Gastrocnemius medialis (tissue), 4 donors: ENCODE measurements around the gene ETHE1. TPM values are rescaled to one million over a fixed set of nuclear protein-coding genes. Genes with fewer than 3 reads are reported as not detected.

ENCODE experiments used
- ATAC-seq, 2 donors: fragments of 150-250 bp; one replicate each; pipeline ENCODE4 v1.9.1; 2016
- DNase-seq, 2 donors: peaks; one replicate each; pipeline ENCODE4 v3.0.0-alpha.2; 2019
- H3K27ac ChIP-seq, 4 donors: fragments of 200-600 bp; sonication (generic); 1 replicate in 1 of 4; 2 replicates in 3 of 4; pipeline ENCODE4 v1.5.1; 2016 to 2018; ENCODE audit warnings: mild to moderate bottlenecking in 2 of 4, moderate library complexity in 1 of 4
- H3K27me3 ChIP-seq, 3 donors: fragments of 200-600 bp; sonication (generic) in 2 of 3; 1 replicate in 1 of 3; 2 replicates in 2 of 3; pipeline versions ENCODE4 v1.5.1 to v1.6.0; 2016 to 2019; ENCODE audit warnings: mild to moderate bottlenecking in 1 of 3, moderate library complexity in 1 of 3
- H3K36me3 ChIP-seq, 2 donors: fragments of 200-600 bp; sonication (generic) in 1 of 2; one replicate each; pipeline ENCODE4 v1.5.1; 2017 to 2018
- H3K4me1 ChIP-seq, 2 donors: fragments of 200-600 bp; sonication (generic) in 1 of 2; one replicate each; pipeline ENCODE4 v1.5.1; 2016 to 2017; ENCODE audit warnings: mild to moderate bottlenecking in 2 of 2
- H3K4me3 ChIP-seq, 4 donors: fragments of 200-600 bp; sonication (generic) in 3 of 4; 1 replicate in 1 of 4; 2 replicates in 3 of 4; pipeline ENCODE4 v1.5.1; 2016 to 2019; ENCODE audit warnings: mild to moderate bottlenecking in 2 of 4
- H3K9me3 ChIP-seq, 3 donors: fragments of 200-600 bp; sonication (generic) in 2 of 3; 1 replicate in 1 of 3; 2 replicates in 2 of 3; pipeline ENCODE4 v1.5.1; 2016 to 2019
- CTCF ChIP-seq, 5 experiments: fragments of 450-650 bp in 3 of 5; fragments of 200-600 bp in 2 of 5; sonication (generic) in 2 of 5; IDR thresholded peaks in 4 of 5; conservative IDR thresholded peaks in 1 of 5; 1 replicate in 4 of 5; 2 replicates in 1 of 5; pipeline ENCODE4 v1.5.1; 2016 to 2019; ENCODE audit warnings: antibody characterized with exemption in 5 of 5, mild to moderate bottlenecking in 3 of 5, moderate library complexity in 3 of 5
- POLR2A ChIP-seq, 2 donors: fragments of 450-650 bp; IDR thresholded peaks; one replicate each; pipeline ENCODE4 v1.6.1; 2017; ENCODE audit warnings: antibody characterized with exemption in 2 of 2, mild to moderate bottlenecking in 2 of 2, moderate library complexity in 2 of 2
- in situ Hi-C, 4 donors: fragments of 200-750 bp; cut with MboI; loops; one replicate each; pipeline versions ENCODE4 v1.15.0 to v1.8.0; 2017; ENCODE audit warnings: low sequenced_read_pairs in 4 of 4
- intact Hi-C: fragments of 100-400 bp; cut with DNase I; formaldehyde crosslinking; loops from one replicate; pipeline ENCODE4 v1.15.1; 2023; ENCODE audit warnings: low total_unique reads
- total RNA-seq, 4 donors: library from RNA; depleted of rRNA; stranded (reverse); fragments of >200 nt; gene quantifications; one replicate each; pipeline versions ENCODE4 v1.1.0 to v1.2.3, GENCODE V29; 2016

Gene ETHE1
- total RNA-seq, 4 donors from 2014 or later: 18.6 to 34.8 (median 29.2) TPM

GRCh38 chr19:43504426-43505185 lies 22.4 kb downstream of the ETHE1 start, which contains the start of gene PHLDB3:
Gene PHLDB3 (minus strand): TSS chr19:43504746. CDS start chr19:43504118, 628 bp downstream.
- TF ChIP-seq POLR2A (IDR thresholded peaks at IDR 0.05): no peak
- no peak for TF ChIP-seq CTCF (IDR thresholded peaks at IDR 0.05 in 4 of 5, conservative IDR thresholded peaks at IDR 0.05 in 1 of 5)

GRCh38 chr19:43503501-43504425 lies 23.2 kb downstream of the ETHE1 start:
- intact Hi-C loops: loop anchor here (1.0 to 2.0 kb wide), 3 partner anchors 23 to 40 kb away; partner anchors contain the start of gene ETHE1

More at GRCh38 chr19:43504426-43505185, 22.4 kb downstream of the ETHE1 start, which contains the start of gene PHLDB3:
- H3K36me3 ChIP-seq: peaks cover 0 to 8% of the 10 kb centered on the region in 2 donors
- no peaks in the 10 kb centered on the region for H3K9me3 ChIP-seq
- ATAC-seq (peak; percentile 38 to 51), DNase-seq (peak in 1 of 2 donors; percentile 15)
- no peaks in the 10 kb centered on the region for H3K27me3 ChIP-seq
- H3K27ac ChIP-seq: peak within 1 kb of the TSS; percentile 77 to 89 (median 84)
- intact Hi-C loops: loop anchor here (1.0 to 2.0 kb wide), 3 partner anchors 22 to 41 kb away; partner anchors contain the start of gene ETHE1
- peak within 1 kb of the TSS; percentile 74 to 92 (median 88) for H3K4me3 ChIP-seq
- in situ Hi-C loops: no loop called here
- peaks cover 12% of the 10 kb centered on the region in 2 donors for H3K4me1 ChIP-seq

GRCh38 chr19:43502419-43502976 lies 24.5 kb downstream of the ETHE1 start:
- ATAC-seq: no peak
- no peak for DNase-seq
- Histone ChIP-seq H3K4me3 (no peak overlapping the region), H3K4me1 (peaks cover 12 to 15% of the 10 kb centered on the region in 2 donors), H3K9me3 (no peaks in the 10 kb centered on the region), H3K27me3 (no peaks in the 10 kb centered on the region), H3K27ac (no peak overlapping the region), H3K36me3 (no peaks in the 10 kb centered on the region)
- intact Hi-C loops: no loop called here
- in situ Hi-C loops: no loop called here
- no peak for TF ChIP-seq POLR2A (IDR thresholded peaks at IDR 0.05)
- no peak for TF ChIP-seq CTCF (IDR thresholded peaks at IDR 0.05 in 4 of 5, conservative IDR thresholded peaks at IDR 0.05 in 1 of 5)

More at GRCh38 chr19:43503501-43504425, 23.2 kb downstream of the ETHE1 start:
- ATAC-seq: peak; percentile 95 to 96
- Histone ChIP-seq H3K27me3 (no peaks in the 10 kb centered on the region), H3K27ac (peak overlapping the region; percentile 77 to 89 (median 84)), H3K4me3 (peak overlapping the region; percentile 74 to 92 (median 88)), H3K4me1 (peaks cover 12% of the 10 kb centered on the region in 2 donors), H3K36me3 (peaks cover 0 to 5% of the 10 kb centered on the region in 2 donors), H3K9me3 (no peaks in the 10 kb centered on the region)
- peak; percentile 29 to 51 for TF ChIP-seq POLR2A (IDR thresholded peaks at IDR 0.05)
- TF ChIP-seq CTCF (IDR thresholded peaks at IDR 0.05 in 4 of 5, conservative IDR thresholded peaks at IDR 0.05 in 1 of 5): no peak
- peak; percentile 92 to 95 for DNase-seq
- in situ Hi-C loops: no loop called here

GRCh38 chr19:43501661-43502418 lies 25.2 kb downstream of the ETHE1 start:
- ATAC-seq: no peak
- H3K36me3 ChIP-seq: no peaks in the 10 kb centered on the region
- intact Hi-C loops: no loop called here
- no peaks in the 10 kb centered on the region for H3K27me3 ChIP-seq
- H3K9me3 ChIP-seq: no peaks in the 10 kb centered on the region
- no peak overlapping the region for H3K4me3 ChIP-seq
- no peak for TF ChIP-seq CTCF (IDR thresholded peaks at IDR 0.05 in 4 of 5, conservative IDR thresholded peaks at IDR 0.05 in 1 of 5)
- TF ChIP-seq POLR2A (IDR thresholded peaks at IDR 0.05): no peak
- H3K4me1 ChIP-seq: peaks cover 12 to 15% of the 10 kb centered on the region in 2 donors
- DNase-seq: no peak
- no peak overlapping the region for H3K27ac ChIP-seq
- in situ Hi-C loops: no loop called here
